Neural cell (in vitro differentiated cells): ENCODE results near the gene HMX1. TPM values are rescaled to one million over a fixed set of nuclear protein-coding genes. Genes with fewer than 3 reads are reported as not detected.

ENCODE experiments used
- H2AFZ ChIP-seq: fragments of 200-600, 300-800 bp; sonication (generic), shearing (Covaris generic); 2 replicates; pipeline ENCODE4 v1.6.0; 2014; ENCODE audit warnings: low read depth, mild to moderate bottlenecking, antibody characterized with exemption, low read length, moderate library complexity
- H3F3A ChIP-seq: fragments of 200-600 bp; shearing (Covaris generic); 2 replicates; pipeline ENCODE4 v1.6.1; 2016; ENCODE audit warnings: mild to moderate bottlenecking, moderate library complexity, mixed read lengths, antibody characterized with exemption, low read length; ENCODE audit not compliant: insufficient read depth, poor library complexity, severe bottlenecking
- H3K27ac ChIP-seq: fragments of 200-600, 300-800 bp; sonication (generic), shearing (Covaris generic); 2 replicates; pipeline ENCODE4 v1.5.1; 2014; ENCODE audit warnings: mild to moderate bottlenecking, low read length, moderate library complexity
- H3K27me3 ChIP-seq: fragments of 300-800, 200-600 bp; sonication (generic), shearing (Covaris generic); 2 replicates; pipeline ENCODE4 v1.6.0; 2014; ENCODE audit warnings: mild to moderate bottlenecking, low read depth, low read length, moderate library complexity; ENCODE audit not compliant: insufficient read depth
- H3K36me3 ChIP-seq: fragments of 300-800, 200-600 bp; sonication (generic), shearing (Covaris generic); 2 replicates; pipeline ENCODE4 v1.5.1; 2014; ENCODE audit warnings: mild to moderate bottlenecking, antibody characterized with exemption, low read length, moderate library complexity; ENCODE audit not compliant: insufficient read depth
- H3K4me2 ChIP-seq: fragments of 300-800, 200-600 bp; sonication (generic), shearing (Covaris generic); 2 replicates; pipeline ENCODE4 v1.6.0; 2014; ENCODE audit warnings: mild to moderate bottlenecking, low read length
- H3K4me3 ChIP-seq: fragments of 300-800, 200-600 bp; sonication (generic), shearing (Covaris generic); 2 replicates; pipeline ENCODE4 v1.5.1; 2014; ENCODE audit warnings: mild to moderate bottlenecking, low read length, moderate library complexity
- H3K79me2 ChIP-seq: fragments of 200-600 bp; shearing (Covaris generic); replicated peaks from 2 replicates; pipeline ENCODE4 v1.6.0; 2014; ENCODE audit warnings: mild to moderate bottlenecking, low read length, moderate library complexity; ENCODE audit not compliant: insufficient read depth
- H3K9ac ChIP-seq: fragments of 300-800, 200-600 bp; sonication (generic), shearing (Covaris generic); 2 replicates; pipeline ENCODE4 v1.6.1; 2016; ENCODE audit warnings: mild to moderate bottlenecking, low read length, mixed read lengths
- H3K9me2 ChIP-seq: fragments of 200-600 bp; shearing (Covaris generic); 2 replicates; pipeline ENCODE4 v1.6.1; 2016; ENCODE audit warnings: mild to moderate bottlenecking, low read length, mixed read lengths; ENCODE audit not compliant: insufficient read depth
- H3K9me3 ChIP-seq: fragments of 200-600, 300-800 bp; sonication (generic), shearing (Covaris generic); 2 replicates; pipeline ENCODE4 v1.6.1; 2016; ENCODE audit warnings: mild to moderate bottlenecking, mixed run types, low read length, moderate library complexity, mixed read lengths
- H4K20me1 ChIP-seq: fragments of 200-600 bp; shearing (Covaris generic); 2 replicates; pipeline ENCODE4 v1.6.1; 2016; ENCODE audit warnings: mild to moderate bottlenecking, mixed run types; ENCODE audit not compliant: insufficient read depth
- CTCF ChIP-seq: fragments of 450-650 bp; IDR thresholded peaks from 2 replicates; pipeline ENCODE4 v1.5.1; 2014; ENCODE audit warnings: antibody characterized with exemption, mild to moderate bottlenecking, moderate library complexity; ENCODE audit not compliant: poor library complexity, severe bottlenecking
- EP300 ChIP-seq: fragments of 450-650 bp; conservative IDR thresholded peaks from 2 replicates; pipeline ENCODE4 v1.6.1; 2014; ENCODE audit warnings: antibody characterized with exemption, mild to moderate bottlenecking, moderate library complexity; ENCODE audit not compliant: poor library complexity, severe bottlenecking
- EZH2 ChIP-seq: fragments of 200-600, 300-800 bp; shearing (Covaris generic), sonication (generic); IDR thresholded peaks from 2 replicates; pipeline ENCODE4 v1.6.1; 2014; ENCODE audit warnings: antibody characterized with exemption, low read length, borderline replicate concordance, mild to moderate bottlenecking; ENCODE audit not compliant: insufficient read depth, poor library complexity, severe bottlenecking
- MXI1 ChIP-seq: fragments of 450-650 bp; conservative IDR thresholded peaks from 2 replicates; pipeline ENCODE4 v1.6.1; 2014; ENCODE audit warnings: antibody characterized with exemption, mild to moderate bottlenecking; ENCODE audit not compliant: poor library complexity, severe bottlenecking
- POLR2AphosphoS5 ChIP-seq: IDR thresholded peaks from 2 replicates; pipeline ENCODE4 v1.6.1; 2012
- RAD21 ChIP-seq: fragments of 450-650 bp; conservative IDR thresholded peaks from 2 replicates; pipeline ENCODE4 v1.6.1; 2014; ENCODE audit warnings: antibody characterized with exemption, mild to moderate bottlenecking, moderate library complexity
- REST ChIP-seq: IDR thresholded peaks from 2 replicates; pipeline ENCODE4 v1.6.1; 2012; ENCODE audit warnings: borderline replicate concordance
- SMC3 ChIP-seq: fragments of 450-650 bp; conservative IDR thresholded peaks from 2 replicates; pipeline ENCODE4 v1.6.1; 2014; ENCODE audit warnings: antibody characterized with exemption, mild to moderate bottlenecking, moderate library complexity; ENCODE audit not compliant: poor library complexity
- TAF1 ChIP-seq: IDR thresholded peaks from 2 replicates; pipeline ENCODE4 v1.6.1; 2012; ENCODE audit warnings: low read depth
- polyA plus RNA-seq: library from polyadenylated mRNA; depleted of rRNA; stranded (reverse); fragments of >200 nt; gene quantifications from 2 replicates; pipeline ENCODE4 v1.2.3, GENCODE V29; 2014

Gene HMX1
- polyA plus RNA-seq, 1 donor from 2014 or later, result 0.89 TPM

DNA sequence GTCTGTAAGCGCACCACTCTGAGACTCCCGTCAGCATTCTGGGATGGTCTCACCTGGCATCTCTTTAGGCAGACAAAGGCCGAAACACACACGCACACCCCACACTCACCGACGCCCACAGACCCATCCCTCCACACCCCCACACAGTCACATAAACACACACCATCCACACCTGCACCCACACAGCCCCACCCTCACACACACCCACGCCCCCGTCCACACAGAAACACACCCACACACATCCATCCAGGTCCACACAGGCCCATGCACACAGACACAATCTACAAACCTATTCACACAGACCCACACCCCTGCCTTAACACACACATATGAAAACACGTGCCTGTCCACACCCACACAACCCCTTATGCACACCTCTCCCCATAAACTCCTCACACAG is 9.2 kb upstream of the HMX1 start:
- no peaks in the 10 kb centered on the region for H3K79me2 ChIP-seq
- TF ChIP-seq SMC3 (no peak), RAD21 (no peak), MXI1 (no peak), EP300 (no peak), TAF1 (no peak), REST (no peak)
- no peaks in the 10 kb centered on the region for H3K36me3 ChIP-seq
- no peak overlapping the region for H3K27ac ChIP-seq
- no peaks in the 10 kb centered on the region for H3F3A ChIP-seq
- H3K27me3 ChIP-seq, result peaks cover 76% of the 10 kb centered on the region
- H3K9ac ChIP-seq, result no peak overlapping the region
- H3K9me3 ChIP-seq, result no peaks in the 10 kb centered on the region
- H2AFZ ChIP-seq, result no peak overlapping the region
- H3K9me2 ChIP-seq, result no peaks in the 10 kb centered on the region
- H4K20me1 ChIP-seq, result no peaks in the 10 kb centered on the region
- no peak overlapping the region for H3K4me3 ChIP-seq
- no peak overlapping the region for H3K4me2 ChIP-seq

DNA sequence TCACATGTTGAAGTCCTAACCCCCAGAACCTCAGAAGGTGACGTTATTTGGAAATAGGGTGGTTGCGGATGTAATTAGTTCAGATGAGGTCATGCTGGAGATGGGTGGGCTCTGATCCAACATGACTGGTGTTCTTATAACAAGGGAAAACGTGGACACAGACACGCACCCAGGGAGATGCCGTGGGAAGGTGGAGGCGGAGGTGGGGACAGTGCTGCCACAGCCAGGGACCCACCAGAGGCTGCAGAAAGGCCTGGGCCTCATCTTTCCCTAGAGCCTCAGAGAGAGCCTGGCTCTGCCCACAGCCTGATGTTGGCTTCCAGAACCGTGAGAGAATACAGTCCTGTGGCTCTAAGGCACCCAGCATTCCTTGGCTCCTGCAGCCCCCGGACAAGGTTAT is 7.9 kb upstream of the HMX1 start:
- no peak overlapping the region for H3K27ac ChIP-seq
- H3K9ac ChIP-seq, result no peak overlapping the region
- H3F3A ChIP-seq, result no peaks in the 10 kb centered on the region
- TF ChIP-seq EZH2, result no peak
- TF ChIP-seq REST, result no peak
- no peak for TF ChIP-seq TAF1
- TF ChIP-seq POLR2AphosphoS5, result no peak
- TF ChIP-seq CTCF, result no peak
- TF ChIP-seq SMC3, result no peak
- TF ChIP-seq EP300, result no peak
- no peak for TF ChIP-seq RAD21
- H3K4me2 ChIP-seq, result no peak overlapping the region
- no peaks in the 10 kb centered on the region for H3K36me3 ChIP-seq
- H3K79me2 ChIP-seq, result no peaks in the 10 kb centered on the region
- no peaks in the 10 kb centered on the region for H3K9me2 ChIP-seq
- peaks cover 80% of the 10 kb centered on the region for H3K27me3 ChIP-seq
- no peak overlapping the region for H3K4me3 ChIP-seq
- no peak overlapping the region for H2AFZ ChIP-seq
- H4K20me1 ChIP-seq, result no peaks in the 10 kb centered on the region
- H3K9me3 ChIP-seq, result no peaks in the 10 kb centered on the region
